ENCODE data around the gene SLK.

GRCh38 chr10:104057717-104058116 is 90.8 kb downstream of the SLK start:
- TF ChIP-seq CBFB (IDR thresholded peaks at IDR 0.05; ENCODE audit: low read depth): no peak
- no peak for TF ChIP-seq CTCF (IDR thresholded peaks at IDR 0.05 in 2 of 3, conservative IDR thresholded peaks at IDR 0.05 in 1 of 3; ENCODE audit: control insufficient read depth in 2 of 3, extremely low read depth in 1 of 3, insufficient read depth in 1 of 3, low read depth in 3 of 3, low read length in 3 of 3)
- no peak for TF ChIP-seq DPF2 (IDR thresholded peaks at IDR 0.05)
- no peak for TF ChIP-seq ELK1 (IDR thresholded peaks at IDR 0.05; ENCODE audit: low read depth, low read length)
- TF ChIP-seq RFX5 (IDR thresholded peaks at IDR 0.05; ENCODE audit: low read depth, low read length): no peak
- TF ChIP-seq MAX (IDR thresholded peaks at IDR 0.05; ENCODE audit: low read depth, low read length): no peak
- TF ChIP-seq RCOR1 (conservative IDR thresholded peaks at IDR 0.05; ENCODE audit: low read depth, low read length): no peak
- TF ChIP-seq KAT2A (conservative IDR thresholded peaks at IDR 0.05; ENCODE audit: control insufficient read depth, low read depth, low read length): no peak
- TF ChIP-seq EZH2 (IDR thresholded peaks at IDR 0.05; ENCODE audit: borderline replicate concordance, control insufficient read depth, low read depth, low read length): no peak
- no peak for TF ChIP-seq NFIC (IDR thresholded peaks at IDR 0.05; ENCODE audit: low read depth, low read length)

Measured in GM12878 (cell line).